Liver (tissue), 9 donors: ENCODE measurements around the gene DDX52. TPM values are rescaled to one million over a fixed set of nuclear protein-coding genes. Genes with fewer than 3 reads are reported as not detected.

Experiments
- DNase-seq: peaks from one replicate; pipeline ENCODE4 v3.0.0-alpha.2; 2017; ENCODE audit warnings: low spot score
- H3K27ac ChIP-seq, 2 donors: one replicate each; pipeline ENCODE4 v1.7.0; 2013; ENCODE audit warnings: inconsistent platforms in 2 of 2, low read length in 2 of 2, control low read depth in 1 of 2, low read depth in 1 of 2, mild to moderate bottlenecking in 1 of 2
- H3K27me3 ChIP-seq, 4 donors: one replicate each; pipeline versions ENCODE4 v1.6.1 to v1.7.0; 2013; ENCODE audit warnings: low read length in 3 of 4, inconsistent platforms in 1 of 4, mild to moderate bottlenecking in 1 of 4, moderate library complexity in 1 of 4; ENCODE audit not compliant: control insufficient read depth in 4 of 4, insufficient read depth in 4 of 4
- H3K36me3 ChIP-seq, 4 donors: one replicate each; pipeline versions ENCODE4 v1.6.1 to v1.7.0; 2013; ENCODE audit warnings: low read length in 3 of 4, mild to moderate bottlenecking in 3 of 4, low read depth in 1 of 4, moderate library complexity in 1 of 4; ENCODE audit not compliant: control insufficient read depth in 4 of 4, insufficient read depth in 3 of 4
- H3K4me1 ChIP-seq, 4 donors: one replicate each; pipeline versions ENCODE4 v1.6.1 to v1.7.0; 2013; ENCODE audit warnings: low read length in 3 of 4, mild to moderate bottlenecking in 3 of 4, moderate library complexity in 1 of 4; ENCODE audit not compliant: control insufficient read depth in 4 of 4, insufficient read depth in 4 of 4
- H3K4me3 ChIP-seq, 3 donors: one replicate each; pipeline versions ENCODE4 v1.6.1 to v1.7.0; 2013; ENCODE audit warnings: low read length in 3 of 3, control low read depth in 1 of 3, low read depth in 1 of 3, mild to moderate bottlenecking in 1 of 3
- H3K9ac ChIP-seq, 2 donors: one replicate each; pipeline ENCODE4 v1.7.0; 2013; ENCODE audit warnings: low read length in 2 of 2, mild to moderate bottlenecking in 2 of 2, moderate library complexity in 2 of 2, control low read depth in 1 of 2, low read depth in 1 of 2
- H3K9me3 ChIP-seq, 4 donors: one replicate each; pipeline versions ENCODE4 v1.6.1 to v1.7.0; 2013; ENCODE audit warnings: low read length in 3 of 4; ENCODE audit not compliant: control insufficient read depth in 4 of 4
- EGR1 ChIP-seq, 2 donors: IDR thresholded peaks; 2 replicates each; pipeline ENCODE4 v1.6.1; 2016 to 2018; ENCODE audit warnings: antibody characterized with exemption in 2 of 2, low read depth in 2 of 2
- FOXA1 ChIP-seq: IDR thresholded peaks from 2 replicates; pipeline ENCODE4 v1.6.1; 2016; ENCODE audit warnings: antibody characterized with exemption
- FOXA2 ChIP-seq: IDR thresholded peaks from 2 replicates; pipeline ENCODE4 v1.6.1; 2016; ENCODE audit warnings: antibody characterized with exemption
- GABPA ChIP-seq, 2 donors: IDR thresholded peaks in 1 of 2; conservative IDR thresholded peaks in 1 of 2; 2 replicates each; pipeline ENCODE4 v1.6.1; 2016; ENCODE audit warnings: antibody characterized with exemption in 2 of 2, mild to moderate bottlenecking in 1 of 2, moderate library complexity in 1 of 2
- HNF4A ChIP-seq, 2 donors: conservative IDR thresholded peaks; 2 replicates each; pipeline ENCODE4 v1.6.1; 2016; ENCODE audit warnings: antibody characterized with exemption in 2 of 2, mild to moderate bottlenecking in 2 of 2
- NR2F2 ChIP-seq: IDR thresholded peaks from 2 replicates; pipeline ENCODE4 v1.6.1; 2016; ENCODE audit warnings: antibody characterized with exemption
- RXRA ChIP-seq, 2 donors: IDR thresholded peaks; 2 replicates each; pipeline ENCODE4 v1.6.1; 2017 to 2018; ENCODE audit warnings: antibody characterized with exemption in 2 of 2, mild to moderate bottlenecking in 1 of 2
- SP1 ChIP-seq: IDR thresholded peaks from 2 replicates; pipeline ENCODE4 v1.6.1; 2018; ENCODE audit warnings: antibody characterized with exemption, mild to moderate bottlenecking
- TAF1 ChIP-seq: conservative IDR thresholded peaks from 2 replicates; pipeline ENCODE4 v1.6.1; 2016; ENCODE audit warnings: antibody characterized with exemption, mild to moderate bottlenecking
- WGBS: extraction: QIAGEN DNeasy Blood & Tissue Kit; methylation state at CpG from one replicate; pipeline ENCODE4 v1.1.7; 2013; 5-methylcytosine and 5-hydroxymethylcytosine counted together
- polyA plus RNA-seq, 2 donors: library from polyadenylated mRNA; stranded (reverse) in 1 of 2; unstranded in 1 of 2; fragments of 200-250 nt in 1 of 2; fragments of >200 nt in 1 of 2; fragmentation: Nextera tagmentation in 1 of 2; extraction: Ambion mirVana in 1 of 2; gene quantifications; one replicate each; pipeline versions ENCODE4 v1.2.1 to v1.2.3, GENCODE V29; 2013 to 2015
- total RNA-seq, 2 donors: library from RNA; depleted of rRNA; stranded (reverse); fragments of >200 nt; gene quantifications; one replicate each; pipeline ENCODE4 v1.2.3, GENCODE V29; 2014
- TF ChIP-seq, protein P1 (sequence below): IDR thresholded peaks from 2 replicates; pipeline ENCODE4 v1.6.1; 2016; ENCODE audit warnings: antibody characterized with exemption
- TF ChIP-seq, protein P2 (sequence below): IDR thresholded peaks from 2 replicates; pipeline ENCODE4 v1.6.1; 2016; ENCODE audit warnings: antibody characterized with exemption, mild to moderate bottlenecking
- TF ChIP-seq, protein P3 (sequence below): fragments of 150-350 bp; IDR thresholded peaks from 2 replicates; pipeline ENCODE4 v1.5.1; 2017; ENCODE audit warnings: improper control_type of control experiment, low read depth, low read length; ENCODE audit not compliant: missing input control
- TF ChIP-seq, protein P4 (sequence below): IDR thresholded peaks from 2 replicates; pipeline ENCODE4 v1.6.1; 2016; ENCODE audit warnings: antibody characterized with exemption
- TF ChIP-seq, protein P5 (sequence below): IDR thresholded peaks from 2 replicates; pipeline ENCODE4 v1.6.1; 2016; ENCODE audit warnings: antibody characterized with exemption
- donor health status: healthy.
- donor health status: healthy.
- donor health status: healthy.
- donor health status: healthy.
- donor health status: healthy.

Gene DDX52
- total and polyA plus RNA-seq, 4 donors = 4.6 to 14.1 (median 11.6) TPM

DNA sequence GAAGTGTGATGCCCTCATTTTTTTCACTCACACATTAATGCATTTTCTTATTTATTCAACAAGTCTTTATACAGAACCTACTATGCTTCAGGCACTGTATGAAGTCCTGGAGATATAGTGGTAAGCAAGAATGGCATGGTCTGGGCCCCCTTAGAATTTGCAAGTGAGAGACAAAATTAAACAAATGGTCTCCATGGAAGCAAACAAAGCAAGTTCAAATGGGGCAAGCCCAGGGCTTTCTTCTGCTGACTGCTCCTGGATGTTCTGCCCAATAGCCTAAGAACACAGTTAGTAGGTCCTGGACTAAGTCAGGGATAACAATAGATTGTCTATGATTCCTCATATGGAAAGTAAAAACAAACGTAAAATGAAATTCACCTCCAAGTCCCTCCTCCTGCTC lies 31.3 kb upstream of the DDX52 start:
- Histone ChIP-seq H3K36me3 (no peaks in the 10 kb centered on the region), H3K27me3 (no peaks in the 10 kb centered on the region), H3K4me1 (peaks cover 0 to 23% (median 11%) of the 10 kb centered on the region in 4 donors), H3K9ac (no peak overlapping the region), H3K4me3 (no peak overlapping the region), H3K27ac (no peak overlapping the region), H3K9me3 (no peaks in the 10 kb centered on the region)
- DNase-seq = no peak
- TF ChIP-seq GABPA (IDR thresholded peaks at IDR 0.05 in 1 of 2, conservative IDR thresholded peaks at IDR 0.05 in 1 of 2) (no peak), NR2F2 (no peak), RXRA (IDR thresholded peaks at IDR 0.05) (no peak), HNF4A (conservative IDR thresholded peaks at IDR 0.05) (no peak), EGR1 (IDR thresholded peaks at IDR 0.05; ENCODE audit: low read depth in 2 of 2) (no peak), FOXA2 (no peak), FOXA1 (no peak)
- TF ChIP-seq, protein P1, sequence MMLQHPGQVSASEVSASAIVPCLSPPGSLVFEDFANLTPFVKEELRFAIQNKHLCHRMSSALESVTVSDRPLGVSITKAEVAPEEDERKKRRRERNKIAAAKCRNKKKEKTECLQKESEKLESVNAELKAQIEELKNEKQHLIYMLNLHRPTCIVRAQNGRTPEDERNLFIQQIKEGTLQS = no peak
- TF ChIP-seq, protein P2, sequence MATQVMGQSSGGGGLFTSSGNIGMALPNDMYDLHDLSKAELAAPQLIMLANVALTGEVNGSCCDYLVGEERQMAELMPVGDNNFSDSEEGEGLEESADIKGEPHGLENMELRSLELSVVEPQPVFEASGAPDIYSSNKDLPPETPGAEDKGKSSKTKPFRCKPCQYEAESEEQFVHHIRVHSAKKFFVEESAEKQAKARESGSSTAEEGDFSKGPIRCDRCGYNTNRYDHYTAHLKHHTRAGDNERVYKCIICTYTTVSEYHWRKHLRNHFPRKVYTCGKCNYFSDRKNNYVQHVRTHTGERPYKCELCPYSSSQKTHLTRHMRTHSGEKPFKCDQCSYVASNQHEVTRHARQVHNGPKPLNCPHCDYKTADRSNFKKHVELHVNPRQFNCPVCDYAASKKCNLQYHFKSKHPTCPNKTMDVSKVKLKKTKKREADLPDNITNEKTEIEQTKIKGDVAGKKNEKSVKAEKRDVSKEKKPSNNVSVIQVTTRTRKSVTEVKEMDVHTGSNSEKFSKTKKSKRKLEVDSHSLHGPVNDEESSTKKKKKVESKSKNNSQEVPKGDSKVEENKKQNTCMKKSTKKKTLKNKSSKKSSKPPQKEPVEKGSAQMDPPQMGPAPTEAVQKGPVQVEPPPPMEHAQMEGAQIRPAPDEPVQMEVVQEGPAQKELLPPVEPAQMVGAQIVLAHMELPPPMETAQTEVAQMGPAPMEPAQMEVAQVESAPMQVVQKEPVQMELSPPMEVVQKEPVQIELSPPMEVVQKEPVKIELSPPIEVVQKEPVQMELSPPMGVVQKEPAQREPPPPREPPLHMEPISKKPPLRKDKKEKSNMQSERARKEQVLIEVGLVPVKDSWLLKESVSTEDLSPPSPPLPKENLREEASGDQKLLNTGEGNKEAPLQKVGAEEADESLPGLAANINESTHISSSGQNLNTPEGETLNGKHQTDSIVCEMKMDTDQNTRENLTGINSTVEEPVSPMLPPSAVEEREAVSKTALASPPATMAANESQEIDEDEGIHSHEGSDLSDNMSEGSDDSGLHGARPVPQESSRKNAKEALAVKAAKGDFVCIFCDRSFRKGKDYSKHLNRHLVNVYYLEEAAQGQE = no peak
- TF ChIP-seq, protein P3, sequence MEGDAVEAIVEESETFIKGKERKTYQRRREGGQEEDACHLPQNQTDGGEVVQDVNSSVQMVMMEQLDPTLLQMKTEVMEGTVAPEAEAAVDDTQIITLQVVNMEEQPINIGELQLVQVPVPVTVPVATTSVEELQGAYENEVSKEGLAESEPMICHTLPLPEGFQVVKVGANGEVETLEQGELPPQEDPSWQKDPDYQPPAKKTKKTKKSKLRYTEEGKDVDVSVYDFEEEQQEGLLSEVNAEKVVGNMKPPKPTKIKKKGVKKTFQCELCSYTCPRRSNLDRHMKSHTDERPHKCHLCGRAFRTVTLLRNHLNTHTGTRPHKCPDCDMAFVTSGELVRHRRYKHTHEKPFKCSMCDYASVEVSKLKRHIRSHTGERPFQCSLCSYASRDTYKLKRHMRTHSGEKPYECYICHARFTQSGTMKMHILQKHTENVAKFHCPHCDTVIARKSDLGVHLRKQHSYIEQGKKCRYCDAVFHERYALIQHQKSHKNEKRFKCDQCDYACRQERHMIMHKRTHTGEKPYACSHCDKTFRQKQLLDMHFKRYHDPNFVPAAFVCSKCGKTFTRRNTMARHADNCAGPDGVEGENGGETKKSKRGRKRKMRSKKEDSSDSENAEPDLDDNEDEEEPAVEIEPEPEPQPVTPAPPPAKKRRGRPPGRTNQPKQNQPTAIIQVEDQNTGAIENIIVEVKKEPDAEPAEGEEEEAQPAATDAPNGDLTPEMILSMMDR = no peak
- TF ChIP-seq, protein P4, sequence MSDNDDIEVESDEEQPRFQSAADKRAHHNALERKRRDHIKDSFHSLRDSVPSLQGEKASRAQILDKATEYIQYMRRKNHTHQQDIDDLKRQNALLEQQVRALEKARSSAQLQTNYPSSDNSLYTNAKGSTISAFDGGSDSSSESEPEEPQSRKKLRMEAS = no peak
- WGBS = 88% methylated on average over 1 of the region's 1 CpG

DNA sequence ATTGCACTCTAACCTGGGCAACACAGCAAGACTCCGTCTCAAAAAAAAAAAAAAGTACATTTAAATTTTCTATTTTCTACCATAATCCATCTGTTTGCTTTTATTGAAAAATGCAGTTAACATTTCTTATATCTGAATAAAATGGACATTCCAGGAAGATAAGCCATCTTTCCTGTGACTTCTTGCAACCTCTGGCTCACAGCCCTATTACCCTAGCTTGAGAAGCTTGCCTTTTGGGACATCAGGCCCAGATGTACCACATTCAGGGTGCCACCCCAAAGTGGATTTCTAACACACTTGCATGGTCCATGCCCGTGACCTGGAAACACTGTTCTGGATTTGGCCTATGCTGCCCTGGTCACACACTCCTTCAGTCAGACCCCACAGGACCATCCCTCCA lies 30.1 kb upstream of the DDX52 start:
- Histone ChIP-seq H3K4me3 (no peak overlapping the region), H3K9ac (no peak overlapping the region), H3K36me3 (no peaks in the 10 kb centered on the region), H3K27ac (no peak overlapping the region), H3K27me3 (no peaks in the 10 kb centered on the region), H3K4me1 (peaks cover 0 to 23% (median 11%) of the 10 kb centered on the region in 4 donors), H3K9me3 (no peaks in the 10 kb centered on the region)
- TF ChIP-seq SP1 (no peak), FOXA1 (no peak), HNF4A (conservative IDR thresholded peaks at IDR 0.05) (no peak), GABPA (IDR thresholded peaks at IDR 0.05 in 1 of 2, conservative IDR thresholded peaks at IDR 0.05 in 1 of 2) (no peak), RXRA (IDR thresholded peaks at IDR 0.05) (no peak), FOXA2 (no peak), TAF1 (no peak)
- TF ChIP-seq, protein P4 = no peak
- TF ChIP-seq, protein P1 = no peak
- TF ChIP-seq, protein P5, sequence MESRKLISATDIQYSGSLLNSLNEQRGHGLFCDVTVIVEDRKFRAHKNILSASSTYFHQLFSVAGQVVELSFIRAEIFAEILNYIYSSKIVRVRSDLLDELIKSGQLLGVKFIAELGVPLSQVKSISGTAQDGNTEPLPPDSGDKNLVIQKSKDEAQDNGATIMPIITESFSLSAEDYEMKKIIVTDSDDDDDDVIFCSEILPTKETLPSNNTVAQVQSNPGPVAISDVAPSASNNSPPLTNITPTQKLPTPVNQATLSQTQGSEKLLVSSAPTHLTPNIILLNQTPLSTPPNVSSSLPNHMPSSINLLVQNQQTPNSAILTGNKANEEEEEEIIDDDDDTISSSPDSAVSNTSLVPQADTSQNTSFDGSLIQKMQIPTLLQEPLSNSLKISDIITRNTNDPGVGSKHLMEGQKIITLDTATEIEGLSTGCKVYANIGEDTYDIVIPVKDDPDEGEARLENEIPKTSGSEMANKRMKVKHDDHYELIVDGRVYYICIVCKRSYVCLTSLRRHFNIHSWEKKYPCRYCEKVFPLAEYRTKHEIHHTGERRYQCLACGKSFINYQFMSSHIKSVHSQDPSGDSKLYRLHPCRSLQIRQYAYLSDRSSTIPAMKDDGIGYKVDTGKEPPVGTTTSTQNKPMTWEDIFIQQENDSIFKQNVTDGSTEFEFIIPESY = no peak
- TF ChIP-seq, protein P2 = no peak
- no peak for DNase-seq
- 99% methylated on average over 2 of the region's 2 CpGs for WGBS
